Activated CD4-positive, alpha-beta T cell treated with anti-CD3 and anti-CD28 coated beads for 4 hours (primary cell): ENCODE data around the gene TULP3.

Source experiments
- DNase-seq, 2 donors: peaks; one replicate each; pipeline ENCODE4 v3.0.0-alpha.2; 2020

Gene TULP3

GRCh38 chr12:2877047-2877952 is 13.4 kb upstream of the TULP3 start, which contains the start of the genes FOXM1 and RHNO1:
TSS of gene FOXM1 (minus strand) at chr12:2877174. CDS start at chr12:2874478, 2,696 bp downstream.
TSS of gene RHNO1 (plus strand) at chr12:2877223. CDS start at chr12:2885367, 8,144 bp downstream.
- peak; percentile 82 to 84 for DNase-seq

GRCh38 chr12:2877953-2878732 is 12.5 kb upstream of the TULP3 start:
- no peak for DNase-seq

DNA sequence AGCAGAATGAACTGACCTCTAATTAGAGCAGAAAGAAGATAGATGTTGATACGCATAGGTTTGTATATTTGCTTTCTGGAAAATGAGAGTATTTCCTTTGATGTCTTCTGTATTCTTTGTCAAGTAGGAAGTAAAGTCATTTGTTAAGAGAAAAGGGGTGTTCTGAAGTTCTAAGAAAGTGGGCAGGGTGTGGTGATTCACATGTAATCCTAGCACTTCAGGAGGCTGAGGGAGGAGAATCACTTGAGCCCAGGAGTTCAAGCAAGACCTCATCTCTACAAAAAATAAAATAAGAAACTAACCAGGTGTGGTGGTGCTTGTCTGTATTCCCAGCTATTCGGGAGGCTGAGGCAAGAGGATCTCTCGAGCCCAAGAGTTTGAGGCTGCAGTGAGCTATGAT is 10.8 kb upstream of the TULP3 start:
- DNase-seq = no peak

DNA sequence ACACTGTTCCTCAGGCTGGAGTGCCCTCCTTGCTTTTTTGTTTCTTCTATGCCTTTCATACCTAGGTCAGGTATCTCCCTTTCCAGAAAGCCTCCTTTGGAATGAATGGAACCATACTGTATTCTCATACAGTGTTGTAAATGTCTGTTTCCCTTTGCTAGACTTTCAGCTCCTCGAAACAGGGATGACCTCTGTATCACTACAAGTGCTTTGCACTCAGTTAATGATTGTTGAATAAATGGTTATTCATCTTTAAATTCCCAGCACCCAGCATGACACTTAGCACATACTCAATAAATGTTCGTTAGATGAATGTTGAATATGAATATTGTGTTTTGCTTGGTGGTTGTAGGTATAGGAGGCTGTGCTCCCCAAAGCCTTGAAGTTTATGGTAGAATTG is 5.9 kb upstream of the TULP3 start:
- no peak for DNase-seq

DNA sequence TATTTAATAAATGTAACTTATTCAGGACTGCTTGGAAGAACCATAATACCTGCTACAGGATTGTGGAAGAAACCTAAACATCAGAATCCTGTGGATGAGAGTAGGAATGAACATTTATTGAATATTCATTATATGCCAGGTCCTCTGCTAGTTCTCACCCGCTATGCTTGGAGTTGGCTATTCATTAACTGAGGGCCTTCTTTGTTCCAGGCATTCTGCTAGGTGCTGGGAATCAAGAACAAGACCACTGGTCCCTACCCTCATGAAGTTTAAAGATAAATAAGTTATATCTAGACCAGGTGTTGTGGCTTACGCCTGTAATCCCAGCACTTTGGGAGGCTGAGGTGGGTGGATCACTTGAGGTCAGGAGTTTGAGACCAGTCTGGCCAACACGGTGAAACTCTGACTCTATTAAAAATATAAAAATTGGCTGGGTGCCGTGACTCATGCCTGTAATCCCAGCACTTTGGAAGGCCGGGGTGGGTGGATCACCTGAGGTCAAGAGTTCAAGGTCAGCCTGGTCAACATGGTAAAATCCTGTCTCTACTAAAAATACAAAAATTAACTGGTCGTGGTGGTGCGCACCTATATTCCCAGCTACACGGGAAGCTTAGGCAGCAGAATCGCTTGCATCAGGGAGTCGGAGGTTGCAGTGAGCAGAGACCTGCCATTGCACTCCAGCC is 3.8 kb upstream of the TULP3 start:
- DNase-seq = no peak

DNA sequence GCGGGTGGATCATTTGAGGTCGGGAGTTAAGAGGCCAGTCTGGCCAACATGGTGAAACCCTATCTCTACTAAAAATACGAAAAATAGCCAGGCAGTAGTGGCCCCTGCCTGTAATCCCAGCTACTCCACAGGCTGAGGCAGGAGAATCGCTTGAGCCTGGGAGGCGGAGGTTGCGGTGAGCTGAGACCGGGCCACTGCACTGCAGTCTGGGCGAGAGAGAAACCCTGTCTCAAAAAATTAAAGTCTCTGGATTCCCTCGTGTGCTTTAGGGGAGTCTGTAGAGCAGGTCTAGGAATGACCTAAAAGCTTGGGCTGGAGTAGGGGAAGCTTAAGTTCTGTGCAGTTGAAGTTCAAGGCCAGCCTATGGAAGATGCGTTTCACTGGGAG is 697 bp upstream of the TULP3 start:
- DNase-seq = no peak

DNA sequence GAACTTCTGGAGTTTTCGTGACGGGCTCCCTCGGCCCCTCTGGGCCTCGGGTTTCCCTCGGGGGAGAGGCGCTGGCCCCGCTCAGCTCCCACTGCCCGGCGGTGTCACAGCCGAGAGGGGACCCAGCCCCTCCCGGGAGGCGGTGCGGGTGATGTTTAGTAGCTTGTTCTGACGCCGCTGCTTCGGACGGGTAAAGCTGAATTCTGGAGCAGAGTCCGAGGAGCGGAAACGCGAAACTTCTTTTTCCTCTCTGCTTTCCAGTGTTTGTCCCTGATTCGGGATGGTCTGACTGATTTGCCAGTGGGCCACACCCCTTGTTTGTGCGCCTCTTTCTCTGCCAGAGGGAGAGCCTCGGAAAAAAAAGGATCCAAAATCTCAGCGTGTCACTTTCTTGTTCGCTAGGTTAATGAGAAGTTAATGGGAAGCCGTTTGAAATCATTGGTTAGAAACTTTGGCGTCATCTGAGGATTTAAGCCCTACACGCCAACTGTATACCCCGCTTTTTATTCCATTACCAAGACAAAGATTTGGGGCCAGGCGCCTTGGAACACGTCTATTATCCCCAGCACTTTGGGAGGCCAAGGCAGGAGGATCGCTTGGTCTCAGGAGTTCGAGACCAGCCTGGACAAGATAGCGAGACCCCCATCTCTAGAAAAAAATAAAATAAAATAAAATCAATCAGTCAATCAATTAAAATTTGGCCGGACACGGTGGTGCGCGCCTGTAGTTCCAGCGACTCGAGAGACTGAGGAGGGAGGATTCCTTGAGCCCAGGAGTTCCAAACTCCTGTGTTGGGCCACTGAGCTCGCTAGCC is 756 bp downstream of the TULP3 start:
- DNase-seq = peak in 1 of 2 donors; percentile 36

DNA sequence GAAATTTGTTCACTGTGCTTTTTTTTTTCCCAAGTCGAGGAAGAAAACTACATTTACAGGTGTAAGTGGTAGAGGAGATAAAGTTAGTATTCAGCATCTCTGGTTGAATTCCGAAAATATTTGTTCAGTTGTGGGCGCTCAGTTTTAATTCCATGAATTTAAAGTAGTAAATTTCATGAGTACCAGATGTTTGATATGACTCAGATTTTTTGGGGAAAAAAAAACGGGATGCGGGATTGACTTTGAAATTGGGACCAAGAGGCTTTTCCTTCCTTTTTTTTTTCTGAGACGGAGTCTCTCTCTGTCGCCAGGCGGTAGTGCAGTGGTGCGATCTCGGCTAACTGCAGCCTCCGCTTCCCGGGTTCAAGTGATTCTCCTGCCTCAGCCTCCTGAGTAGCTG is 1.6 kb downstream of the TULP3 start:
- no peak for DNase-seq

GRCh38 chr12:2893007-2893406 is 2.3 kb downstream of the TULP3 start:
- DNase-seq = no peak

DNA sequence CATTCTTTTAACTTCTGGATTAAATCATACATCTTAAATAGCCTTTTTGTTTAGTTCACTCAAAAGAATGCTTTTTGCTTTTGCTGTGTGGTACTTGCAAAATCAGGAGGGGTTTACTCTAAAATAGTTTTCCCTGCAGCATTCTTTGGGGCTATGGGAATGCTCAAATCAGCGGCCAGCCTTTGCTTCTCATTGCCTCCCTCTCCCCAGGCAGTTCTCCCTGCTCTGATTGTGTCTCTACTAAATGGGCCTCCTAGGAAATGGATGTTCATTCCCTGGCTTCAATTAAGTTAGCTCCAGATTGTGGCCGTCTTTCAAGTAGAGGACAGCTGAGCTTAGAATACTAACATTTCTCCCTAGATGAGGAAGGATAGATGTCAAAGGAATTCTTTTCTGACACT is 4.4 kb downstream of the TULP3 start:
- no peak for DNase-seq

DNA sequence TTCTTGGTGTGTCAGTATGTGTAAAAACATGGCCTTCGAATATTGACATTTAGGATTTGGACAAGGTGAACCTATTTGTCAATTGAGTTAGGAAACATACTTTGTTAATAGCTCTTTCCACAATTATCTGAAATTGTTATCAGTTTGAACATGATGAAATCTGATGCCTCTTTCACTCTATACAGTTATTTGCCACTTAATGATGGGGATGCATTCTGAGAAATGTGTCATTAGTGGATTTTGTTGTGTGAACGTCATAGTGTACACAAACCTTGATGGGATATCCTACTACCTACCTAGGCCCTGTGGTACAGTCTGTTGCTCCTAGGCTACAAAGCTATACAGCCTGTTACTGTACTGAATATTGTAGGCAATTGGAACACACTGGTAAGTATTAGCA is 4.8 kb downstream of the TULP3 start:
- no peak for DNase-seq

GRCh38 chr12:2897418-2897817 is 6.7 kb downstream of the TULP3 start:
- no peak for DNase-seq

GRCh38 chr12:2900642-2901041 is 10.0 kb downstream of the TULP3 start:
- DNase-seq = no peak

DNA sequence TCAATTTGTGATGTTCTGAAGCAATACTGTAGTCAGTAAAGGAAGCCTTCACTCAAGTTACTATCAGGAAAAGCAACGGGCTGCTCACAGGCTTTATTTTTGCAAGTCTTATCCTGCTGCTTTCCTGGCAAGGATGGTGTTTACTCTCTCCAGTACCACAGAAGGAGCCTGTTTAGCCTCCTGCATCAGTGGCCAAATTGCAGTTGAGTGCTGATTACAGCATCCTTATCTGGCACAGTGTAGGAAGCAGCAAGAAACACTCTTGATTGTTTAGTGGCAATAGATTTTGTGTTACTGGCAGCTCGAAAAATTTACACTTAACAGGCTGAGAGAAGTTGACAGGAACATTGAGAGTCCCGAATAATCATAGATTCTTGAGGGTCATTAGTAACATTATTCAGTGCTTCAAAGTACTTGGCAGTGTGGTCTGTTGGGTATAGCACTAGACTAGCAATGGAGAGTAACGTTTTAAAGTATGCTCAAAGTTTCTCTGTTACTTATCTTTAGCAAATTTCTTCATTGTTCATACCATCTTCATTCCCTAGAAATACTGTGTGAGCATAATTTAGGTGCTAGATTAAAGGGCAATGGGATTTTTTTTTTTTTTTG is 11.7 kb downstream of the TULP3 start:
- DNase-seq = no peak

DNA sequence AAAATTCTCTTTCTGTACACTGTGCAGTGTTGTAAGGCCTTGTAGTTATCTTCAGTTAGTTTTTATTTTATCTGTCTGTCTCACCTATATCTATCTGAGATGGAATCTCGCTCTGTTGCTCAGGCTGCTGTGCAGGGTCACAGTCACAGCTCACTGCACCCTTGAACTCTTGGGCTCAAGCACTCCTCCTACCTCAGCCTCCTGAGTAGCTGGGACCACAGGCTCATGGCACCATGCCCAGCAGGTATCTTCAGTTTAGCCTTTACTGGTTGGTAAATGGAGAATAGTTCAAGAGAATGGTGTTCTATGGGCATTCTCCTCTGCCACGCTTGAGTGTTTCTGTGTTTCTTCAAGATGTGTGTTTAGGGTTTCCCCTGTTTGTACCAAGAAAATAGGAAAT is 13.6 kb downstream of the TULP3 start:
- no peak for DNase-seq

DNA sequence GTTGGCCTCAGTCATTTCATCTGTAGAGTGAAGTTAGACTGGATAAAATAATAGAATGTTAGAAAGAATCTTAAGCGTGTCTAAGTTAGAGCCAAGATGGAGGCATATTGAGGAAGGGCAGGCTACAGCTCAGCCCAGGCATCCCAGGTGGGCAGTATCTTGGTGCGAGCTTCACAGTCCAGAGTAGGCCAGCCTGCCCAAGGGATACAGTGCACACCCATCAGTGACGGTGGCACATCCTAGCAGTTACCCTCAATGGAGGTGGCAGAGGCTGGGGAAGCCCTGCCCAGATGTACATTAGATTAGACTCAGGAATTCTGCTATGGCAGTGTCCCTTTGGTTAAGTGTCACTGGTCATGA is 21.5 kb downstream of the TULP3 start:
- DNase-seq = no peak

DNA sequence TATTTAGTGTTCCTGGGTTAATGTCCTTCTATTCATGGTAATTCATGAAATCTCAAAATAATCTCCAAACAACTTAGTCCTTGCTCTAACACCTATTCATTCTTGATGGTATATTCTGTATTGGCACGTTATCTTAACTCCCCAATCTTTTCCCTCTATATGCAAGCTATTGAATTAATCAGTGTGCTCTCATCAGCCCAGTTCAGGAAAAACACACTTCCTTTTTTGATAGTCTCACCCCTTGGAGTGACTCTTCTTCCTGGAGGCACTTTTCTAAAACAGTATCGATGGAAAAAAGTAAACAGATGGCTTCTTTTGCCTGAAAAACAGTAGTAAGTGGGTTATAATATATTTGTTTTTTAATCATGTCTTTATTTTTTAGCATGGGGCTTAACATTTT is 28.6 kb downstream of the TULP3 start:
- DNase-seq = no peak

- no peak for DNase-seq
These were observed 31.6 kb downstream of the TULP3 start for GRCh38 chr12:2922329-2922728.

GRCh38 chr12:2923057-2923456 is 32.4 kb downstream of the TULP3 start:
- DNase-seq = no peak

DNA sequence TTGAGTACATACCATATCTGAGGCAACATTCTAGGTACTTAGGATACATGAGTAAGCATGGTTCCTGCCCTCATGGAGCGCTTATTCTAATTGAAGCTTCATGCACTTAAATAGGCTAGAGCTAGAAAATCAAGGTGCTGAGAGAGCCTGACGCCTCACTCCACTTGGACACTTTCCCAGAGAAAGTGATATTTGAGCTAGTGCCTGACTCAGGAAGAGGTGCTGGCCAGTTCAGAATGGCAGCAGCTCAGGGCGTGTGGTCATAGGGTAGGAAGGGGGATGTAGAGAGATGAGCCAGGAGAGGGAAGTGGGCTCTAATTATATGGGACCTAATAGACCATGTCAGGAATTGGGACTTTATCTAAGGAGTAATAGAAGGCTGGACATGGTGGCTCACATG is 33.3 kb downstream of the TULP3 start:
- DNase-seq = no peak

GRCh38 chr12:2925322-2925995 is 34.8 kb downstream of the TULP3 start:
- DNase-seq = no peak

- DNase-seq = no peak
These were observed 40.2 kb downstream of the TULP3 start for GRCh38 chr12:2930865-2931264.
